Fibroblast of skin of left quadriceps (primary cell): ENCODE results near the gene SPACA5B.
"Not testable (repeated sequence)": the region's sequence is repeated elsewhere in the genome, so short reads cannot be mapped to it uniquely, and the experiment has no call there.

Experiments used
- DNase-seq, 2 experiments: peaks; one replicate each; pipeline ENCODE4 v3.0.0-alpha.2; 2013; ENCODE audit warnings: low read depth in 2 of 2

The SPACA5B gene

DNA sequence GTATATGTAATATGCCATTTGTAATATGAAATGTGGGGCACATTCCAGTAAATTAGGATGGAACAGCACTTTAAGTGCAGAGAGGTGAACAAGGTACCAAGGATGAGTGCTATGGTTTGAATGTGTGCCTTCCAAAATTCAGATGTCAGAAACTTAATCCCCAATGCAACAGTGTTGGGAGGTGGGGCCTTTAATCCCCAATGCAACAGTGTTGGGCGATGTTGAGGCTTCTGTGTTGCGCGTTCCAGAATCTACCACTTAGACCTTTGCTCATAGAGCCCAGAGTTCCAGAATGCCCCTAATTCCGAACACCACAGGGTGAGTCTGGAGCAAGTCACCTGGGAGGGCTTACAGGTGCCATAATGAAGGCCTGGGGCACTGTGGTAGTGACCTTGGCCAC lies at the start of gene SPACA5B:
TSS of gene SPACA5B (plus strand) at position 301 of the 400 bp plus-strand sequence. CDS start at position 363, 62 bp downstream.
- not testable (repeated sequence) for DNase-seq

DNA sequence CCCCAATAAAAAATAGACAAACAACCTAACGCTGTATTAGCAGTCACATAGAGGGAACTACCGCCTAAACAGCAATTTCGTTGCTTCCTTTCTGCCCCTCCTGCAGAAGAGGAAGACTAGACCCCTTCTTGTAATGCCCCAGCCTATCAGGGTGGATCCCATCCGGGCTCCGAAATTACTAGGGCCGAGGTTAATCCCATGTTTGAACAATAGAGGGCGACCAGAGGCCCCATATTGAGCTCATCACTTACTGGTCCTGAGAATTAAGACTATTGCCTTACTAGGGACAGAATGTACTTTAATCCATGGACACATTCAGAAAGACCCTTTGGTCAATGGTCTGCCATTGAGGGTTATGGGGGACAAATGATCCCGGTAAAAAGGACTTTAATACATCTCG lies 47.2 kb upstream of the SPACA5B start:
- DNase-seq, result peak in 1 of 2 experiments; percentile 9

DNA sequence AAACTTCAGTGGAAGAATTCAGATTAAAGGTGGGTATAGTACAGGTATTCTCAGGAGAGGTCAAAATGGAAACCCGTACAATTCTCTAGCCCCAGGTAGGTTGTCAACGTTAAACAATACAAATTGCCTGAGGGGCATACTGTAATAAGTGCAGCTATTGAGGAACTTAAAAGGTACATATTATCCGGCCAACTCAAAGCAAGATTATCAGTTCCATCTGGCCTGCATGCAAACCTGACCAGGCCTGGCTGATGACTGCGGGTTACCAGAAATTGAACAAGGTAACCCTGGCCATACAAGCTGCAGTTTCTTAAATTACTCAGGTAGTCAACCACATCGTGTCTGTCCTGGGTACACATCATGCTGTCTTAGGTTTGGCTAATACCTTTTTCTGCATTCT lies 46.7 kb upstream of the SPACA5B start:
- no peak for DNase-seq

DNA sequence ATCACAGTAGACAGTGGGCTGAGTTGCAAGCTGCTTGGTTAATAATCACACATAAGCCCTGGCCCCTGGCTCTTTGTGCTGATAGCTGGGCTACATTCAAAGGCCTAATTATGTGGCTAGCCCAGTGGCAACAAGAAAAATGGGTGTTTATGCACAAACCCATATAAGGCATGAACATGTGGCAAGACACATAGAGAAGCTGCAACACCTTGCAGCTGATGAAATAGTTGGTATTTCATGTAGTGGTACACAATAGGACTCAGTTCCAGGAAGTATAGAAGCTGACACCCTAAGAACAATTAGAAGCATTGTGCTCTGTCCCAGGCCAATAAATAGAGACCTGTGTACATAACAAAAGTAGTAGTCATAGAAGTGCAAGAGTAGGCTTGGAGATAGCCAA lies 44.3 kb upstream of the SPACA5B start:
- DNase-seq, result no peak

DNA sequence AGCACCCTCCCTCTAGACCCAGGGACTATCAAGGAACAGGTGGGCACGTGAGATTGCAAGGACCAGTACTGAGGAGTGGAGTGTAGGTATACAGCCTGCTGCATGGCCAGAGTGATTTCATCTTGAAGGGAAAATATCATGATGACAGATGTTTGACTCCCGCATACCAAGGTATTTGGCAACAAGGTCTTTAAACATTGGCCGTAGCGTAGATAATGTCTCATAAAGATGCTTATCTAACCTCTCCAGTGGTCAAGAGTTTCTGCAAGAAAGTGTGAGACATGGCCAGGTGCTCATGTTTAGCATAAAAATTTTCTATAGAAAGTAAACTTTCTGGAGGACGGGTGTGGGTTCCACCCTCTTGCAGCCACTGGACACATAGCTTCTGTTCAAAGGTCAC lies 40.3 kb upstream of the SPACA5B start:
- DNase-seq, result no peak

DNA sequence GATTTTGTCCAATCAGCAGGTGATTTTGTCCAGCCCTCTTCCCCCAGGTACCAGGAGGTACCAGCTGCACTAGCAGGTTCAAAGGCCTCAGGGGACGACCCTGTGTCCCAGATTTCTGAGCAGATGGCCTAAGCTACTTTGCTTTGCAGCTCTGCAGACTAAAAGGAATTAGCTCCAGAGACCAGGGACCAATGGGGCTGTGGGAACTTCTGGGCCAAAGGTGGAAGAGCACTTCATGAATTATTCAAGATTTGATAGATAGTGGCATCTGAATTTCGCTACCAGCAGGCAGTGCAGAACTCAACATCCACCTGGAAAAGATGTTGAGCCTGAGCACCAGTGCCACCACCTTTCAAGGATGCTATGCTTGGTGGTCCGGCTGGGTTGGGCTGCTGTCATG lies 37.9 kb upstream of the SPACA5B start:
- DNase-seq, result not testable (repeated sequence)

DNA sequence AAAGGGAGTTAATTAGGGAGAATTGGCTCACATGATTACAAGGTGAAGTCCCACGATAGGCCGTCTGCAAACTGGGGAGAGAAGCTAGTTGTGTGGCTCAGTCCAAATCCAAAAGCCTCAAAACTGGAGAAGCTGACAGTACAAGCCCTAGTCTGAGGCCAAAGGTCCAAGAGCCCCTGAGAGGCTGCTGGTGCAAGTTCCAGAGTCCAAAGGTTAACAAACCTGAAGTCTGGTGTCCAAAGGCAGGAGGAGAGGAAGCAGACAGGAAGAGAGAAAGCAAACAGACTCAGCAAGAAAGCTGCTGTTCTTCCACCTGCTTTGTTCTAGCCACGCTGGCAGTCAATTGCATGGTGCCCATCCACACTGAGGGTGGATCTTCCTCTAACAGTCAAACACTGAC lies 29.0 kb upstream of the SPACA5B start:
- DNase-seq, result no peak

DNA sequence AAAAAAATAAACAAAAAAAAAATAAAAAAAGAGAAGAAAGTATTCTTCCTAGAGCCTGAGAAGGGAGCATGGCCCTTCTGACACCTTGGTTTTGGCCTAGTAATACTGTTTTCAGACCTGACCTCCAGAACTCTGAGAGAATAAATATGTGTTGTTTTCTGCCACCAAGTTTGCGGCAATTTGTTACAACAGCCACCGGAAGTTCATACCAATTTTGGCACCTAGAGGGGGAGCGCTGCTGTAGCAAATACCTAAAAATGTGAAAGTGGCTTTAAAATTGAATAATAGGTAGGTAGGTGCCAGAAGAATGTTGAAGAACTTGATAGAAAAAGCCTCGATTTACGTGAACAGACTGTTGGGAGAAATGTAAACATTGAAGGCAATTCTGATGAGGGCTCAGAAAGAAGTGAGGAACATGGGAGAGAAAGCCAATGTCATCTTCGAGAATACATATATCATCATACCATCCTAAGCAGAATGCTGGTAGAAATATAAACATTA lies 27.5 kb upstream of the SPACA5B start:
- no peak for DNase-seq

DNA sequence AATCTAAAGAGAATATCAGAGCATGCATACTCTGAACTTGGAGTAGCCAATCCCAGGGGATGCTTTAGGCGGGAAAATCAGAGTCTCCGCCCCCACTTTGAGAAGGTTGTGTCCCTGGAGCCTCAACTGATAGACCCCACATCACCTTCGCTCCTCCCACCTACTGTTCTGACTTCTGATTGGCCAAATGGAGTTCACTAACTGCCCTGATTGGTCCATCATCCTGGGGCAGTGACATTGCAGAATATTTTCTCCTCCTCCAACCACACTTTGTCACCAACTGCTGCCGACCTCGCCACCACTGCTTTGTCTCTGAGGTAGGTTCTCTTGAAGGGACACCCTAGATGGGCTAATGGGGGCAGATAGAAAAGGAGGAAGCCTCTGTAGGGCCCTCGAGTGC lies 22.7 kb upstream of the SPACA5B start:
- no peak for DNase-seq

DNA sequence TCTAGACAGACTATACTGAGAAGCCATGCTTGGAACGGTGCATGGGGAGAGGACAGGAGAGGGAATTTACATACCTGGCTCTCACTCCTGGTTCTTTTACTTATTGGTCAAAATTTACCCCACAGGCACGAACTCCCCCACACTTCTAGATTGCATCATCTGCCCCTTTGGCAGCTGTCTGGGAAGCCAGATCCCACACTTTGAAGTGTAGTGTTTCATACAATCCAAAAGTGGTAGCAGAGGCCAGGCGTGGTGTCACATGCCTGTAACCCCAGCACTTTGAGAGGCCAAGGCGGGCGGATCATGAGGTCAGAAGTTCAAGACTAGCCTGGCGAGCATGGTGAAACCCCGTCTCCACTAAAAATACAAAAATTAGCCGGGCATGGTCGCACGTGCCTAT lies 5.1 kb upstream of the SPACA5B start:
- DNase-seq, result not testable (repeated sequence)

DNA sequence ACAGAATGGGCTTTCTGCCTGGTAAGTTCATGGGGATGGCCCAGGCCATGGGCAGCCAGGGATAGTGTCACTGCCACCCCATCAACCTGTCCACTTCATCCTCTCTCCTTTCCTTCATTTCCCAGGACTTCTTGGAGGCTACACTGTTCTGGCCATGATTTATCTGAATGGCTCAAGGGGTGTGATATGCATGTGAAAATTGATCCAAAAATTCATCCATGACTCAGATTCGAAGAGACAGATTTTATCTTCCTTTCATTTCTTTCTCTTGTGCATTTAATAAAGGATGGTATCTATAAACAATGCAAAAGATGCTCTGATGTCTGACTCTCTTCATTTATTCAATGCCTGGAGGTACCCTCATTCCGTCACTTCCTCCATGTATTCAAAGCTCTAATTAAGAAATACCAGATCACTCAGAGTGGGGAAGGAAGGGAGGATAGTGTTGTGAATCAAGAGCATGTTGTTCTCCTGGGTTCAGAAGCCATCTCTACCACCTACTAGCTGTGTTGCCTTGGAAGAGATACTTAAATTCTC lies 1.9 kb downstream of the SPACA5B start:
- not testable (repeated sequence) for DNase-seq

DNA sequence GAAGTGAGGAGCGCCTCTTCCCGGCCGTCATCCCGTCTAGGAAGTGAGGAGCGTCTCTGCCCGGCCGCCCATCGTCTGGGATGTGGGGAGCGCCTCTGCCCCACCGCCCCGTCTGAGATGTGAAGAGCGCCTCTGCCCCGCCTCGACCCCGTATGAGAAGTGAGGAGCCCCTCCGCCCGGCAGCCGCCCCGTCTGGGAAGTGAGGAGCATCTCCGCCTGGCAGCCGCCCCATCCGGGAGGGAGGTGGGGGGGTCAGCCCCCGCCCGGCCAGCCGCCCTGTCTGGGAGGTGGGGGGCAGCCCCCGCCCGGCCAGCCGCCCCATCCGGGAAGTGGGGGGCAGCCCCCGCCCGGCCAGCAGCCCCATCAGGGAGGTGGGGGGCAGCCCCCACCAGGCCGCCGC lies 8.7 kb downstream of the SPACA5B start:
- DNase-seq, result not testable (repeated sequence)

DNA sequence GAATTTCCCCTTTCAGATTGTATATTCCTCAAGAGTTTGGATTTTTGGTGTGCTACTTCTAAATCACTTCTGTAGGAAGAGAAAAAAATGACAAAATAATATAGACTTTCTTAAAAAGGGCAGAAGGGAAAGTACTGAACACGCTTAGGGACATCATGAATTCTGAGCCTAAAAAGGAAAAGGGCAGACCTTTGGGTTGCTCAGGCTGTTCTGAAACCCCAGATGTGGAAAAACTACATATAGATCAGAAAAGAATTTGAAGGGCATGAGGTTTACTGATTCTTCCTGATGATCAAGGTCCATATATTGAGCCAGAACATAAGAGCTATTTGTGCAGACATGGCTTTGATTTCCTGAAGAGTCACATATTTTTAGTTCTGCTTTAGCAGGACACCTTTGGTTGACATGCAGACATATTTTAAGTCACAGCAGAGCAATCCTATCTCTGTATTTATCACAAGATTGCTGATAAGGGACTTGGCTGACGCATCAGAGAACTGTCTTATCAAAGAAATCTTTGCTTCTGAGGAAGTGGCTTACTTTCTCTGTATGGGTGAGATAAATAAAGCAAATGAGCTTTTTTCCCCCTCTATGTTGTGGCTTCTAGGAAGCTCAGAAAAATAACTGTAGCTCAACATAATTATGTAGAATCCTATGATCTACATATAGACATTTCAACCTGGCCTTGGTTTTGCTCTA lies 11.5 kb downstream of the SPACA5B start:
- not testable (repeated sequence) for DNase-seq

DNA sequence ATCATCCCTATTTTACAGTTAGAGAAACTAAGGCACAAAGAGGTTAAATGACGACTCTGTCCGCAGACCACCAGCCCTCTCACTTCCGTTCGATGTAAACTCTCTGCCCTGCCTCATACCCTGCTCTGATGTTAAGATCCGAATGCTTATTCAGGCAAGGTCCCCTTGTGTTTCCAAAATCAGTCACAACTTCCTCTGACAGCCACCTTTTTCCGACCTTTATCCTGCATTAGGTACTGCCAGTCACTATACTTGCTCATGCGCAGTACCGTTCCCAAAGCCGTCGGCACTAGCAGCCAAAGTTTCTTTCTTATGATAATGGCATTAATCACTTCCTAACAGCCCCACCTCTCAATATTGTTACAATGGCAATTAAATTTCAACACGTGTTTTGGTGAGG lies 12.3 kb downstream of the SPACA5B start:
- not testable (repeated sequence) for DNase-seq

DNA sequence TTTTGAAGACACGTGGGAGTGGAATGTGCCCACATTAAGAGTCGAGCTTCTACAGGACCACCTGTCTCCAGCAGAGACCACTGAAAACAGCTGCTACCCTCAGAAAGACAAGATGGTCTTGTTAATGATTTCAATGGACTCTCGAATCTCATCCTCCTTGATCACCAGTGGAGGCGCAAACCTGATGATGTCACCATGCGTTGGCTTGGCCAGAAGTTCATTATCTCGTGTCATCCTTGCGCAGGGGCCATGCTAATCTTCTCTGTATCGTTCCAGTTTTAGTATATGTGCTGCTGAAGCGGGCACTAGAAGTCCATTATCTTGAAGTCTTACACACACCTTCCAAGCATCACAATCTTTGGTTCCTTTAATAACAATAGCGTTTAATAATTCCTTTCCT lies 23.3 kb downstream of the SPACA5B start:
- DNase-seq, result no peak

DNA sequence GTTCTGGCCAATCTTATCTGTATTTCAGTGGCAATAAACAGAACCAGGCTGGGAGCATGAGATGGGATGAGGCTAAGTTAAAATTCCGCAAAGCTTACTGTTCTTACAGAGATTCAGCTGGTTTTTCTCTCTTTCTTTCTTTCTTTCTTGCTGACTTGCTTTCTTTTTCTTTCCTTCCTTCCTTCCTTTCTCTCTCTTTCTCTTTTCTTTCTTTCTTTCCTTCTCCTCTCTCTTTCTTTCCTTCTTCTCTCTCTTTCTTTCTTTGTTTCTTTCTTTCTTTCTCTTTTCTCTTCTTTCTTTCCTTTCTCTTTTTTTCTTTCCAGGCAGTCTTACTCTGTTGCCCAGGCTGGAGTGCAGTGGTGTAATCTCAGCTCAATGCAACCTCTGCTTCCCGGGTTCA lies 24.4 kb downstream of the SPACA5B start:
- no peak for DNase-seq

DNA sequence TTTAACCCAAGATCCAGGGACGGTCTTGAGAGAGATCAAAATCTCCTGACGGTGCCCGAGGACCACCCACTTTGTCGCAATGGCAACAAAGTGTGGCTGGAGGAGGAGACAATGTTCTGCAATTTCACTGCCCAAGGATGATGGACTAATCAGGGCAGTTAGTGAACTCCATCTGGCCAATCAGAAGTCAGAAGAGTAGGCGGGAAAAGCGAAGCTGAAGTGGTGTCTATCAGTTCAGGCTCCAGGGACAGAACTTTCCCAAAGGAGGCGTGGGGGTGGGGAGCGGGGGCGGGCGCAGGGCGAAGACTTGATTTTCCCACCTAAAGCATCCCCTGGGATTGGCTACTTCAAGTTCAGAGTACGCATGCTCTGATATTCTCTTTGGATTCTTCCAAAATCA lies 25.6 kb downstream of the SPACA5B start:
- no peak for DNase-seq

DNA sequence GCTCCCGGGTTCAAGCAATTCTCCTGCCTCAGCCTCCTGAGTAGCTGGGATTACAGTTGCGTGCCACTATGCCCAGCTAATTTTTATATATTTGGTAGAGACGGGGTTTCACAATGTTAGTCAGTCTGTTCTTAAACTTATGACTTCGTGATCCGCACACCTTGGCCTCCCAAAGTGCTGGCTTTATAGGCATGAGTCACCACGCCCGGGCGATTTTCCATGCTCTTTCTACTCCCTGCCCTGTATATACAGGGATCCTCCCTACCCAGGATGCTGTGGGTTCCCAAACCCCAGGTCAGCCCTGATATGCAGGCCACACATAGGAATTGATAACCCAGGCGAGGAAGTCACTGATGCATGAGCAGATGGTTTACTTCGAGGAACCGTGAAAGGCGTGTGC lies 34.8 kb downstream of the SPACA5B start:
- no peak for DNase-seq

DNA sequence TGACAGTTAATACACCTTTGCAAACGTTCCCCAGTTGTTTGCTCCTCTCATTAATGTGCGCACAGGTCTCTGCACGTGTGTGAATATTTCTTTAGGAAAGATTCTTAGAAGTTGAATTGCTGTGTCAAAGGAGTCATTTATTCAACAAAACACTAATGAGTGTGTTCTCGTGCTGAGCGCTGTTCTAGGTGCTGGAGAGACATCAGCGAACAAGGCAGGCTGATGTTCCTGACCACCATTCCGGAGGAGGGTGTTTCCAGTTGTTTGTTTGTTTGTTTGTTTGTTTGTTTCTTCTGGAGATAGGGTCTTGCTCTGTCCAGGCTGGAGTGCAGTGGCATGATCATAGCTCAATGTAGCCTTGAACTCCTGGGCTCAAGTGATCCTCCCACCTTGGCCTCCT lies 35.9 kb downstream of the SPACA5B start:
- not testable (repeated sequence) for DNase-seq

DNA sequence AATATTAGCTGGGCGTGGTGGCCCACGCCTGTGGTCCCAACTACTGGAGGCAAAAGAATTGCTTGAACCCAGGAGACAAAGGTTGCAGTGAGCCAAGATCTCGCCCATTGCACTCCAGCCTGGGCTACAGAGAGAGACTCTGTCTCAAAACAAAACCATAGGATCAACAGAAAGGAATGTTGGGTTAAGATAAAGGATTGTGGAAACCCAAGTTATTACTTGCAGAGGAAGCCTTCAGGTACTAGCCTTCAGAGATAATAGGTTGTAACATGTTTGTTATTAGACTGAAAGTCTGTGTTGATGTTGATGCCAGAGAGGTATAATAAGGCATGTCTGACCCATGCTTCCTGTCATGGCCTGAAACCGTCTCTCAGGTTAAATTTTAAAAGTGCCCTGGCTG lies 49.3 kb downstream of the SPACA5B start:
- DNase-seq, result no peak

DNA sequence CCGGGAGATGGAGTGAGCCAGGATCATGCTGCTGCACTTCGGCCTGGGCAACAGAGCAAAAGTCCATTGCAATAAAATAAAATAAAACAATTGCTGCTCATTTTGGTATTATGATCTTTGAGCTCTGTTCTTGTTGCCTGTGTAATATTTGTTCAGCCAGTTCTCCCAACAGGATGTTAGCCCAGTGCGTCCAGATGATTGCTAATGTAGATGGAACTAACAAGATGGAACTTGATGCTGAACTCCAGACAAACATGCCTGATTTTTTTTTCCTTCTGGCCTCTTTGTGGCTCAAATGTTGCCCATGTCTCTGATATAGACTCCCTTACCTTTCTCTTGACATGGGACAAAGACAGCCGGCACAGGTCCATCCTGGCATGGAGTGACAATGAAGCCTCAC lies 50.4 kb downstream of the SPACA5B start:
- no peak for DNase-seq

DNA sequence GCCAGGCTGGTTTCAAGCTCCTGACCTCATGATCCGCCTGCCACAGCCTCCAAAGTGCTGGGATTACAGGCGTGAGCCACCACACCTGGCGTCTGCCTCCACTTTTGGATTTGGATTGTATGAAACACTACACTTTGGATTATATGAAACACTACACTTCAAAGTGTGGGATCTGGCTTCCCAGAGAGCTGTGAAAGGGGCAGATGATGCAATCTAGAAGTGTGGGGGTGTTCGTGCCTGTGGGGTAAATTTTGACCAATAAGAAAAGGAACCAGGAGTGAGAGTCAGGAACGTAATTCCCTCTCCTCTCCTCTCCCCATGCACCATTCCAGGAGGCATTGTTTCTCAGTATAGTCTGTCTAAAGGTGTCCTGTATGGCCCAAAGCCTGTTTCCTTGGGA lies 51.5 kb downstream of the SPACA5B start:
- DNase-seq, result not testable (repeated sequence)
